ENCODE data around the gene PLD4.

PLD4 gene

GRCh38 chr14:104976198-104977007, 51.7 kb downstream of the PLD4 start:
- DNase-seq, result peak; percentile 59

- no peak for DNase-seq
Observed at GRCh38 chr14:104977008-104977680, 52.5 kb downstream of the PLD4 start.

GRCh38 chr14:104977681-104978653, 53.3 kb downstream of the PLD4 start, which contains the start of gene AHNAK2:
Gene AHNAK2 (minus strand): TSS chr14:104978374. CDS start chr14:104978237, 137 bp downstream.
- no peak for DNase-seq

GRCh38 chr14:104978746-104979691, 54.3 kb downstream of the PLD4 start:
- no peak for DNase-seq

- DNase-seq, result no peak
Observed at GRCh38 chr14:104979758-104980610, 55.3 kb downstream of the PLD4 start.

GRCh38 chr14:104980611-104981531, 56.2 kb downstream of the PLD4 start:
- no peak for DNase-seq

GRCh38 chr14:104981699-104982541, 57.2 kb downstream of the PLD4 start:
- no peak for DNase-seq

- no peak for DNase-seq
Observed at GRCh38 chr14:104982548-104983230, 58.0 kb downstream of the PLD4 start.
